ENCODE results near the gene CPLX3.
A peak's percentile ranks its signal among the peaks of the same experiment; 100 is the strongest.
"Not testable (repeated sequence)": the region's sequence is repeated elsewhere in the genome, so short reads cannot be mapped to it uniquely, and the experiment has no call there.

Gene CPLX3

GRCh38 chr15:74784426-74785193 is 41.8 kb upstream of the CPLX3 start:
- peak; percentile 20 for TF ChIP-seq CTCF (IDR thresholded peaks at IDR 0.05; ENCODE audit: insufficient read depth, low read length, poor library complexity, severe bottlenecking)
- Histone ChIP-seq H3K4me3 (replicated peaks; ENCODE audit: low read depth, low read length) (peak overlapping the region; percentile 98), H3K36me3 (ENCODE audit: control insufficient read depth, insufficient read depth, low read length) (peaks cover 11% of the 10 kb centered on the region), H3K27me3 (replicated peaks; ENCODE audit: control insufficient read depth, insufficient read depth, low read length) (no peaks in the 10 kb centered on the region)
- DNase-seq (ENCODE audit: extremely low read depth, insufficient read length): no peak

GRCh38 chr15:74785194-74786032 is 41.0 kb upstream of the CPLX3 start:
- Histone ChIP-seq H3K36me3 (ENCODE audit: control insufficient read depth, insufficient read depth, low read length) (peaks cover 14% of the 10 kb centered on the region), H3K4me3 (replicated peaks; ENCODE audit: low read depth, low read length) (peak overlapping the region; percentile 98)

GRCh38 chr15:74786081-74786480 is 40.3 kb upstream of the CPLX3 start:
- H3K27me3 ChIP-seq (replicated peaks; ENCODE audit: control insufficient read depth, insufficient read depth, low read length); DNase-seq (ENCODE audit: extremely low read depth, insufficient read length): not testable (repeated sequence)
- peak overlapping the region; percentile 98 for H3K4me3 ChIP-seq (replicated peaks; ENCODE audit: low read depth, low read length)
- peaks cover 14% of the 10 kb centered on the region for H3K36me3 ChIP-seq (ENCODE audit: control insufficient read depth, insufficient read depth, low read length)

More at GRCh38 chr15:74785194-74786032, 41.0 kb upstream of the CPLX3 start:
- no peaks in the 10 kb centered on the region for H3K27me3 ChIP-seq (replicated peaks; ENCODE audit: control insufficient read depth, insufficient read depth, low read length)
- TF ChIP-seq CTCF (IDR thresholded peaks at IDR 0.05; ENCODE audit: insufficient read depth, low read length, poor library complexity, severe bottlenecking): peak; percentile 6
- peak; percentile 63 for DNase-seq (ENCODE audit: extremely low read depth, insufficient read length)

GRCh38 chr15:74786551-74787165 is 39.8 kb upstream of the CPLX3 start:
- peak; percentile 60 for DNase-seq (ENCODE audit: extremely low read depth, insufficient read length)
- peak overlapping the region; percentile 98 for H3K4me3 ChIP-seq (replicated peaks; ENCODE audit: low read depth, low read length)
- H3K27me3 ChIP-seq (replicated peaks; ENCODE audit: control insufficient read depth, insufficient read depth, low read length): no peaks in the 10 kb centered on the region
- peaks cover 14% of the 10 kb centered on the region for H3K36me3 ChIP-seq (ENCODE audit: control insufficient read depth, insufficient read depth, low read length)
- TF ChIP-seq CTCF (IDR thresholded peaks at IDR 0.05; ENCODE audit: insufficient read depth, low read length, poor library complexity, severe bottlenecking): no peak

GRCh38 chr15:74787251-74788041 is 39.0 kb upstream of the CPLX3 start:
- peak; percentile 93 for TF ChIP-seq CTCF (IDR thresholded peaks at IDR 0.05; ENCODE audit: insufficient read depth, low read length, poor library complexity, severe bottlenecking)
- peak; percentile 94 for DNase-seq (ENCODE audit: extremely low read depth, insufficient read length)
- no peaks in the 10 kb centered on the region for H3K27me3 ChIP-seq (replicated peaks; ENCODE audit: control insufficient read depth, insufficient read depth, low read length)
- peak overlapping the region; percentile 98 for H3K4me3 ChIP-seq (replicated peaks; ENCODE audit: low read depth, low read length)
- H3K36me3 ChIP-seq (ENCODE audit: control insufficient read depth, insufficient read depth, low read length): peaks cover 14% of the 10 kb centered on the region

All from GM06990 (cell line).